B cell (primary cell): ENCODE data around the gene POU4F3.

Experiments
- EZH2 ChIP-seq: IDR thresholded peaks from 2 replicates; pipeline ENCODE4 v1.6.1; 2012; ENCODE audit warnings: borderline replicate concordance, low read depth, mild to moderate bottlenecking, moderate library complexity, low read length; ENCODE audit not compliant: insufficient read depth, poor library complexity, severe bottlenecking
- TF ChIP-seq, protein P1 (sequence below): fragments of 200-600 bp; IDR thresholded peaks from one replicate; pipeline ENCODE4 v1.8.0; 2022; ENCODE audit warnings: antibody characterized with exemption, mild to moderate bottlenecking

DNA sequence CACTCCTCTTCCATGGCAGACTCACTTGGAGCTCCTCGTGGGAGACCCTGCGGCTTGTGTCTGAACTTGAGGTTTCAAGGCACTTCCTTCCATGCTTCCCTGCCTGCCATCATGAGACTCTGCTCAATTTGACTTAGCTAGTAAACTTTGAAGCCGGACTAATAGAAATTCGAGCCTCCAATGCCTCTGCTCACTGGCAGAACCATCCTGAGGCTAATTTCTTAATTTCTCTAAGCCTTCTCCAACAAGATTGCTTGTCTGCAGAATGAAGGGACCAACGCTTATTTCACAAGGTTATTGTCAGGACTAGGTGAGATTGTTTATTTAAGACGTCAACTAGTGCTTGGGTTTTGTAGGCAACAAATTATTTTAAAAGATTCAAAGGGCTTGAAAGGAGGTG lies 3.2 kb downstream of the POU4F3 start:
- TF ChIP-seq, protein P1, sequence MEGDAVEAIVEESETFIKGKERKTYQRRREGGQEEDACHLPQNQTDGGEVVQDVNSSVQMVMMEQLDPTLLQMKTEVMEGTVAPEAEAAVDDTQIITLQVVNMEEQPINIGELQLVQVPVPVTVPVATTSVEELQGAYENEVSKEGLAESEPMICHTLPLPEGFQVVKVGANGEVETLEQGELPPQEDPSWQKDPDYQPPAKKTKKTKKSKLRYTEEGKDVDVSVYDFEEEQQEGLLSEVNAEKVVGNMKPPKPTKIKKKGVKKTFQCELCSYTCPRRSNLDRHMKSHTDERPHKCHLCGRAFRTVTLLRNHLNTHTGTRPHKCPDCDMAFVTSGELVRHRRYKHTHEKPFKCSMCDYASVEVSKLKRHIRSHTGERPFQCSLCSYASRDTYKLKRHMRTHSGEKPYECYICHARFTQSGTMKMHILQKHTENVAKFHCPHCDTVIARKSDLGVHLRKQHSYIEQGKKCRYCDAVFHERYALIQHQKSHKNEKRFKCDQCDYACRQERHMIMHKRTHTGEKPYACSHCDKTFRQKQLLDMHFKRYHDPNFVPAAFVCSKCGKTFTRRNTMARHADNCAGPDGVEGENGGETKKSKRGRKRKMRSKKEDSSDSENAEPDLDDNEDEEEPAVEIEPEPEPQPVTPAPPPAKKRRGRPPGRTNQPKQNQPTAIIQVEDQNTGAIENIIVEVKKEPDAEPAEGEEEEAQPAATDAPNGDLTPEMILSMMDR: no peak
- TF ChIP-seq EZH2: no peak
